Mucosa of descending colon (tissue), 3 donors: ENCODE data around the gene TMEM196. TPM values are rescaled to one million over a fixed set of nuclear protein-coding genes. Genes with fewer than 3 reads are reported as not detected.

Experiments used
- ATAC-seq: fragments of 200-7000 bp; cut with Tn5 transposase; one replicate; pipeline ENCODE4 v1.9.1; 2020; ENCODE audit warnings: mild to moderate bottlenecking, moderate library complexity
- DNase-seq, 3 donors: peaks; one replicate each; pipeline ENCODE4 v3.0.0-alpha.2; 2020
- H3K36me3 ChIP-seq: fragments of 200-600 bp; one replicate; pipeline ENCODE4 v1.8.0; 2021; ENCODE audit warnings: low read depth, mild to moderate bottlenecking
- H3K4me1 ChIP-seq: fragments of 200-600 bp; one replicate; pipeline ENCODE4 v1.8.0; 2021; ENCODE audit warnings: low read depth, mild to moderate bottlenecking
- H3K4me3 ChIP-seq: fragments of 200-600 bp; one replicate; pipeline ENCODE4 v1.8.0; 2021; ENCODE audit warnings: mild to moderate bottlenecking
- H3K9me3 ChIP-seq: fragments of 200-600 bp; one replicate; pipeline ENCODE4 v1.8.0; 2021; ENCODE audit warnings: mild to moderate bottlenecking
- intact Hi-C, 2 donors: fragments of 100-400 bp; cut with DNase I in 1 of 2; cut with micrococcal nuclease in 1 of 2; formaldehyde crosslinking; loops; one replicate each; pipeline versions ENCODE4 v1.11.0 to v1.11.1; 2022; cut with DNase I, micrococcal nuclease
- total RNA-seq, 3 donors: library from RNA; stranded (reverse); fragmentation: NEBNext Ultra II Directional in 2 of 3; extraction: Animal tissue kit (Norgen Biotek cat#: 25700) in 2 of 3; gene quantifications; one replicate each; pipeline versions ENCODE4 v1.2.1 to v1.2.4, GENCODE V29; 2021 to 2023
- TF ChIP-seq, protein P1 (sequence below): fragments of 200-600 bp; IDR thresholded peaks from one replicate; pipeline ENCODE4 v1.8.0; 2022; ENCODE audit warnings: antibody characterized with exemption, mild to moderate bottlenecking
- donor health status: DM: no; HTN: no; CAD: no; lungs with moderate emphysema.
- donor health status: DM: no; HTN: no; CAD: no.
- donor health status: DM: no; HTN: yes; CAD: no.

The TMEM196 gene
- total RNA-seq, 3 donors from 2014 or later, result 0.13 to 0.14 TPM; not detected in 1

DNA sequence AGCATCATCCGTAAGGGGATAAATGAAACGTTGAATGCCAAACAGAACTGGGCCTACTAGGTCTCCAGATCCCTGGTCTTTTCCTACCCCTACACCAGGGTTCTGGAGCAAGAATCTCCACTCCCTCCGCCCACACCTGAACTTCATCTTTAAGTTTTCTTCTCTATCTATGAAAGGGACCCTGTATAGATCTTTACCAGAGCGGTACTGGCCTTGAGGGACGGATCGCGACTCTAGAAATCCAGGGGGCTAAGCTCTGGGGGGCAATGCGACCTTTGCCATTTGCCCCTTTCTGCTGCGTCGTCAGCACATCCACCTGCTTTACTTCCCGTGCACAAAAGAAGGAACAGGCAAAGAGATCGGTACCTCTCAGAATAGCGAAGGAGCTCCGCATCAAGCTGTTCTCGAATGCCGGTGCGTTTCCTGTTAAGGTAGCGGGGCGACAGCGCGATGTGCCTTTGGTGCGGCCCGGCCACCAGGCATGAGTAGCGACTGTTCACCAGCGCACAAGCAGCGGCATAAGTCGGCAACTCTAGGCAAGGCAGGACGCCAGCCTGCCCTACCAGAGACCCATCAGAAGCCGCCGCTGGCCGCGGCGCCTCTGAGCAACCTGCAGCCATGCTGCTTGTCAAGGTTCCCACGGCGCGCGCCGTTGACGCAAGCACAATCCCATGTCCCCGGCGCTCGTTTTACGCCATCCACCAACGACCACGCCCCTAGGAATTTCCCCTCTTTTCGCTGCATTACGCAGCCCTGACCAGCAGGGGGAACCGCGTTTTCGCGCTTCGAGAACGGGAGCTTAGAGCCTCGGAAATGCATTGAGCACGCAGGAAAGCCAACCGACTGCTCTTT lies 64.8 kb downstream of the TMEM196 start, which contains the start of gene POLR1F:
POLR1F (minus strand) TSS at position 641 of the 852 bp plus-strand sequence; CDS start at position 620, 21 bp downstream.
- no peaks in the 10 kb centered on the region for H3K36me3 ChIP-seq
- intact Hi-C loops, result no loop called here
- H3K4me3 ChIP-seq, result peak within 1 kb of the TSS; percentile 73
- no peaks in the 10 kb centered on the region for H3K9me3 ChIP-seq
- TF ChIP-seq, protein P1, sequence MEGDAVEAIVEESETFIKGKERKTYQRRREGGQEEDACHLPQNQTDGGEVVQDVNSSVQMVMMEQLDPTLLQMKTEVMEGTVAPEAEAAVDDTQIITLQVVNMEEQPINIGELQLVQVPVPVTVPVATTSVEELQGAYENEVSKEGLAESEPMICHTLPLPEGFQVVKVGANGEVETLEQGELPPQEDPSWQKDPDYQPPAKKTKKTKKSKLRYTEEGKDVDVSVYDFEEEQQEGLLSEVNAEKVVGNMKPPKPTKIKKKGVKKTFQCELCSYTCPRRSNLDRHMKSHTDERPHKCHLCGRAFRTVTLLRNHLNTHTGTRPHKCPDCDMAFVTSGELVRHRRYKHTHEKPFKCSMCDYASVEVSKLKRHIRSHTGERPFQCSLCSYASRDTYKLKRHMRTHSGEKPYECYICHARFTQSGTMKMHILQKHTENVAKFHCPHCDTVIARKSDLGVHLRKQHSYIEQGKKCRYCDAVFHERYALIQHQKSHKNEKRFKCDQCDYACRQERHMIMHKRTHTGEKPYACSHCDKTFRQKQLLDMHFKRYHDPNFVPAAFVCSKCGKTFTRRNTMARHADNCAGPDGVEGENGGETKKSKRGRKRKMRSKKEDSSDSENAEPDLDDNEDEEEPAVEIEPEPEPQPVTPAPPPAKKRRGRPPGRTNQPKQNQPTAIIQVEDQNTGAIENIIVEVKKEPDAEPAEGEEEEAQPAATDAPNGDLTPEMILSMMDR, result peak; percentile 83
- H3K4me1 ChIP-seq, result peaks cover 10% of the 10 kb centered on the region
- DNase-seq (peak; percentile 95 to 98 (median 96)), ATAC-seq (peak; percentile 100)

DNA sequence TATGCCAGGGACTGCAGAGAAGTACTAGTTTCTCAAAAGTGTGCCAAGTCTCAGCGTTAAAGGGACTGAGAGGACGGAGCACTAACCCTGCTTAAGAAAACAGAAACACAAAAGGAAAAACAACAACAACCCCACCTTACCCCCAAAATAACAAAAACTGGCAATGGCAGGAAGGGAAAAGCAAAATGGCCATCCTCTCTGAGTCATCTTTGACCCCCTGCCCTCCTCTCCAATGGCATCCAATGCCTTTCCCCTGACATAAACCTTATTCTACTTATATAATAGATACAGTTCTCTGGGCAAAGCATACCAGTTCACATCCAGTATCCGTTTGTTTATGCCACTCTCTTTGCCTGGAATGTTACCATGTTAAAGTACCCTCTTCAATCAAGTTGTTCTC lies 66.2 kb downstream of the TMEM196 start:
- H3K9me3 ChIP-seq, result no peaks in the 10 kb centered on the region
- no peak overlapping the region for H3K4me3 ChIP-seq
- intact Hi-C loops, result no loop called here
- no peak for DNase-seq
- TF ChIP-seq, protein P1, result no peak
- ATAC-seq, result no peak
- no peaks in the 10 kb centered on the region for H3K36me3 ChIP-seq
- peaks cover 10% of the 10 kb centered on the region for H3K4me1 ChIP-seq

DNA sequence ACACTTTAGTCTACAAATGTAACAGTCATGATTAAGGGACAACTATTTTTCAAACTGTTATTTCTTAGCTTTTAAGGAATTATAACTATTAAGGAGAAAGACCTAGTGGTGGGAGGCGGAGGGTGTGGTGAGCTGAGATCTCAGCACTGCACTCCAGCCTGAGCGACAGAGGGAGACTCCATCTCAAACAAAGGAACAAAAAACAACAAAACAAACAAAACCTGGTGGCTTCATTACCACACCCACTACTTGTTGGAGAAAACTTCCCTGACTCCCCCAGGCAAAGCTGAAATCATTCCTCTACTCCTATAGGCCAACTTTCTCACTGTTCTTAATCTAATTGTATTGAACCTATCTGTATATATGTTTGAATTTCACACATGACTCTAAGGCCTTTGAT lies 67.8 kb downstream of the TMEM196 start:
- intact Hi-C loops, result no loop called here

DNA sequence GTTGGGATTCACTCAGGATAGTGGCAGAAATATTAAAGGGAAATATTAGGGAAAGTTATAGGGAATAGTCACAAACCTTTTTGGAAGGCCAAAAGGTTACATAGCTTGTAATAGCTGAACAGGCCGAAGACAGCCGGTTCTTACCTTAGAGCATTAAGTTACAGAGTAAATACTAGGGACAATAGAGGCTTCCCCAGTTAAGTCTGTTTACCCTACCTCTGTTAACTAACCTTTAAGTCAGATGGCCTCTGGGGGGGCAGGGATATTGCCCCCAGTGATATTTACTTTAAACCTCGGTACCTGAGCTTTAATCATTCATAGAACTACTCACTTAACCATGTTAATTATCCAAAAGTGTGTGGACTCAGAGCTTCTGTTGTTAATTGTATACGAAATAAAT lies 71.9 kb downstream of the TMEM196 start:
- TF ChIP-seq, protein P1, result no peak
- intact Hi-C loops, result no loop called here
- H3K36me3 ChIP-seq, result no peaks in the 10 kb centered on the region
- ATAC-seq (no peak), DNase-seq (no peak)
- H3K9me3 ChIP-seq, result no peaks in the 10 kb centered on the region
- H3K4me1 ChIP-seq, result no peaks in the 10 kb centered on the region
- H3K4me3 ChIP-seq, result no peak overlapping the region

More for the DNA sequence above, 67.8 kb downstream of the TMEM196 start:
- peaks cover 10% of the 10 kb centered on the region for H3K4me1 ChIP-seq
- no peak overlapping the region for H3K4me3 ChIP-seq
- no peaks in the 10 kb centered on the region for H3K9me3 ChIP-seq
- TF ChIP-seq, protein P1, result no peak
- DNase-seq (no peak), ATAC-seq (no peak)
- no peaks in the 10 kb centered on the region for H3K36me3 ChIP-seq

GRCh38 chr7:19700936-19701335 lies 72.5 kb downstream of the TMEM196 start:
- no peak for ATAC-seq
- no peak for DNase-seq
- H3K4me3 ChIP-seq, result no peak overlapping the region
- TF ChIP-seq, protein P1, result no peak
- H3K36me3 ChIP-seq, result no peaks in the 10 kb centered on the region
- intact Hi-C loops, result no loop called here
- no peaks in the 10 kb centered on the region for H3K4me1 ChIP-seq
- no peaks in the 10 kb centered on the region for H3K9me3 ChIP-seq
